Measurements from ENCODE around the gene GABARAPL2. TPM values are rescaled to one million over a fixed set of nuclear protein-coding genes. Genes with fewer than 3 reads are reported as not detected.

GABARAPL2 gene
- total and polyA plus RNA-seq, 2 experiments from 2014 or later, result 106 to 232 TPM

DNA sequence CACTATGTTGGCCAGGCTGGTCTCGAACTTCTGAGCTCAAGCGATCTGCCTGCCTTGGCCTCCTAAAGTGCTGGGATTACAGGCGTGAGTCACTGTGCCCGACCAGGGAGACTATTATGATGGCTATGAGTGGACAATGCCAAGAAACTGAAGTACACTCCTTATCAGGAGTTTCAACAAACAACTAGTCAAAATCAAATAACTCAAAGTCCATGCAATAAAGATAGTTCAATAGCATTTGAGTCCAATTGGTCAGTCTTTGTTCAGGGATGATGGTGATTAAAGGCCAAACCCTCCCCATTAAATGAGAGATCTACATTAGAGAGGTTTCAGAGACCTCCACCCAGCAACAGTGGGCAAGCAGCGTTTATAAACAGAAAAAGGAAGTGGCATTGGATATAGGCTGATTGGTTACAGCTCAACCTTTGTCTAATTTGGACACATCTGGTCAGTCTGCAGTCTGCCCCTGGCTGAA is 38.3 kb upstream of the GABARAPL2 start:
- no peak overlapping the region for H3K4me3 ChIP-seq
- no peaks in the 10 kb centered on the region for H3K9me2 ChIP-seq (replicated peaks; ENCODE audit: insufficient read depth)
- 68% methylated on average over 5 of the region's 5 CpGs for WGBS (ENCODE audit: low lambda C conversion rate, missing lambda C conversion rate)
- no peaks in the 10 kb centered on the region for H3K79me2 ChIP-seq
- H3K9me3 ChIP-seq (ENCODE audit: low read depth), result no peaks in the 10 kb centered on the region
- TF ChIP-seq, protein P1, sequence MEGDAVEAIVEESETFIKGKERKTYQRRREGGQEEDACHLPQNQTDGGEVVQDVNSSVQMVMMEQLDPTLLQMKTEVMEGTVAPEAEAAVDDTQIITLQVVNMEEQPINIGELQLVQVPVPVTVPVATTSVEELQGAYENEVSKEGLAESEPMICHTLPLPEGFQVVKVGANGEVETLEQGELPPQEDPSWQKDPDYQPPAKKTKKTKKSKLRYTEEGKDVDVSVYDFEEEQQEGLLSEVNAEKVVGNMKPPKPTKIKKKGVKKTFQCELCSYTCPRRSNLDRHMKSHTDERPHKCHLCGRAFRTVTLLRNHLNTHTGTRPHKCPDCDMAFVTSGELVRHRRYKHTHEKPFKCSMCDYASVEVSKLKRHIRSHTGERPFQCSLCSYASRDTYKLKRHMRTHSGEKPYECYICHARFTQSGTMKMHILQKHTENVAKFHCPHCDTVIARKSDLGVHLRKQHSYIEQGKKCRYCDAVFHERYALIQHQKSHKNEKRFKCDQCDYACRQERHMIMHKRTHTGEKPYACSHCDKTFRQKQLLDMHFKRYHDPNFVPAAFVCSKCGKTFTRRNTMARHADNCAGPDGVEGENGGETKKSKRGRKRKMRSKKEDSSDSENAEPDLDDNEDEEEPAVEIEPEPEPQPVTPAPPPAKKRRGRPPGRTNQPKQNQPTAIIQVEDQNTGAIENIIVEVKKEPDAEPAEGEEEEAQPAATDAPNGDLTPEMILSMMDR (IDR thresholded peaks at IDR 0.05; ENCODE audit: poor library complexity), result no peak
- TF ChIP-seq EZH2phosphoT487 (IDR thresholded peaks at IDR 0.05; ENCODE audit: low read depth, severe bottlenecking, unreplicated experiment), result no peak
- TF ChIP-seq EZH2 (IDR thresholded peaks at IDR 0.05; ENCODE audit: borderline replicate concordance), result no peak
- no peaks in the 10 kb centered on the region for H3K27me3 ChIP-seq
- no peaks in the 10 kb centered on the region for H3K4me1 ChIP-seq (ENCODE audit: insufficient read depth)
- peak overlapping the region; percentile 89 for H3K27ac ChIP-seq
- no peaks in the 10 kb centered on the region for H3K36me3 ChIP-seq (replicated peaks; ENCODE audit: insufficient read depth, low read depth)
- H2AFZ ChIP-seq, result no peak overlapping the region
- peak; percentile 58 for DNase-seq (ENCODE audit: low spot score)
- no peak overlapping the region for H3K4me2 ChIP-seq
- H4K20me1 ChIP-seq (ENCODE audit: insufficient read depth, poor library complexity, severe bottlenecking), result no peaks in the 10 kb centered on the region

DNA sequence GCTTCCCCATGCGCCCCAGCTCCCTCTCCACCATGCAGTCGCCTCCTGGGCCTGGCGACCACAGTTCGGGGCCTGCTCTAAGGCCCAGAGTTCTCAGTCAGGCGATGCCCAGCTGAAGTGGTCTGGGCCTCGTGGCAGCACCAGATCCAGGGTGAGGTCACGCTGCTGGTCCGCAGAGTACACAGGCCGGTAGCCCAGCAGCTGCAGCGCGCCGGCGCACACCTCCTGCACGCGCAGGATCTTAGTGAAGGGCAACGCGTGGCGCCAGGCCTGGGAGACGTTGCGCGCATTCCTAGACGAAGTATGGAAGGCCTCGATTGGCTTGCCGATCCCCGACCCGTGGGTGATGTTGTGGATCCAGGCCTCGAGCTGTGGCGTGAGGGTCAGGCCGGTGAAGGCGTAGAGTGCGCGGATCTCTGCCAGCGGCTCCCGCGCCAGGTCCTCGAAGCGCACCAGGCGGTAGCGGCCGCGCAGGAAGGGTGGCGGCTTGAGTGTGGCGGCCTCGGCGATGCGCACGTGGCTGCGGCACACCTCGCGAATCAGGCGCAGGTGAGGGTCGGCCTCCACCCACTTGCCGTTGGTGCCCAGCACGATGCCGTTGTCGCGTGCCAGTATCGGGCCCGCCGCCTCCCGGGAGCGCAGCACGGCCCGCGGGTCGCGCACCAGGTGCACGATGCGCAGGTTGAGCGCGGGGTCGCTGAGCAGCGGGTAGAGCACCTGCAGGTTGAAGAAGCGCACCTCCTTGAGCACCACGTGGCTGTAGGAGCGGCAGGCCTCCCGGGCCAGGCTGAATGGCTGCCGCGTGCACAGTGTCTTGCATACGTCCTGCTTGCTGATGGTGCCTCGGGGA is 36.9 kb upstream of the GABARAPL2 start:
- WGBS (ENCODE audit: low lambda C conversion rate, missing lambda C conversion rate), result 98% methylated on average over 72 of the region's 81 CpGs
- no peak for DNase-seq (ENCODE audit: low spot score)
- Histone ChIP-seq H3K9me2 (replicated peaks; ENCODE audit: insufficient read depth) (no peaks in the 10 kb centered on the region), H3K27me3 (no peaks in the 10 kb centered on the region), H3K36me3 (replicated peaks; ENCODE audit: insufficient read depth, low read depth) (no peaks in the 10 kb centered on the region), H3K27ac (no peak overlapping the region), H3K79me2 (no peaks in the 10 kb centered on the region), H4K20me1 (ENCODE audit: insufficient read depth, poor library complexity, severe bottlenecking) (no peaks in the 10 kb centered on the region), H2AFZ (no peak overlapping the region), H3K4me1 (ENCODE audit: insufficient read depth) (no peaks in the 10 kb centered on the region), H3K4me3 (no peak overlapping the region), H3K4me2 (no peak overlapping the region), H3K9me3 (ENCODE audit: low read depth) (no peaks in the 10 kb centered on the region)
- TF ChIP-seq EZH2phosphoT487 (IDR thresholded peaks at IDR 0.05; ENCODE audit: low read depth, severe bottlenecking, unreplicated experiment) (no peak), EZH2 (IDR thresholded peaks at IDR 0.05; ENCODE audit: borderline replicate concordance) (no peak)
- TF ChIP-seq, protein P1 (IDR thresholded peaks at IDR 0.05; ENCODE audit: poor library complexity), result no peak

DNA sequence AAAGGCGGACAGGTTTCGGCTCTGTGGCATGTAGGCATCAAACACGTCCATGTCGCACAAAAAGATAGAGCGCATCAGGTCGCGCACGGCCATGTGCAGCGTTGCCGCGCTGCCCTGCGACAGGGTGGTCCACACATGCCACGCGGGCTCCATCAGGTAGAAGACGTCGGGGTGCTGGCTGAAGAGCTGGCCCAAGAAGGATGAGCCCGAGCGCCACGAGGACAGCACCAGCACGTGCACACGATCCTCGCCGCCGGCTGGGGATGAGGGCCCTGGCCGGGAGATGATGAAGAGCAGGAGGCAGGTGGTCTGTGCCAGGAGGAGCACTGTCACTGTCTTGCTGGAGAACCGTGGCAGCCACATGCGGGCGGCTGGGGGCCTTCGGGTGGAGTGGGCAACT is 36.2 kb upstream of the GABARAPL2 start:
- H3K9me2 ChIP-seq (replicated peaks; ENCODE audit: insufficient read depth), result no peaks in the 10 kb centered on the region
- no peak overlapping the region for H3K4me2 ChIP-seq
- no peak for DNase-seq (ENCODE audit: low spot score)
- no peaks in the 10 kb centered on the region for H3K27me3 ChIP-seq
- 98% methylated on average over 27 of the region's 29 CpGs for WGBS (ENCODE audit: low lambda C conversion rate, missing lambda C conversion rate)
- no peak overlapping the region for H3K27ac ChIP-seq
- H3K79me2 ChIP-seq, result no peaks in the 10 kb centered on the region
- H3K4me1 ChIP-seq (ENCODE audit: insufficient read depth), result no peaks in the 10 kb centered on the region
- no peaks in the 10 kb centered on the region for H3K36me3 ChIP-seq (replicated peaks; ENCODE audit: insufficient read depth, low read depth)
- no peak overlapping the region for H3K4me3 ChIP-seq
- H2AFZ ChIP-seq, result no peak overlapping the region
- TF ChIP-seq EZH2 (IDR thresholded peaks at IDR 0.05; ENCODE audit: borderline replicate concordance), result no peak
- TF ChIP-seq, protein P1 (IDR thresholded peaks at IDR 0.05; ENCODE audit: poor library complexity), result no peak
- no peak for TF ChIP-seq EZH2phosphoT487 (IDR thresholded peaks at IDR 0.05; ENCODE audit: low read depth, severe bottlenecking, unreplicated experiment)
- no peaks in the 10 kb centered on the region for H4K20me1 ChIP-seq (ENCODE audit: insufficient read depth, poor library complexity, severe bottlenecking)
- no peaks in the 10 kb centered on the region for H3K9me3 ChIP-seq (ENCODE audit: low read depth)
